H9 (cell line): ENCODE results near the gene CLIC6. TPM values are rescaled to one million over a fixed set of nuclear protein-coding genes. Genes with fewer than 3 reads are reported as not detected.

Experiments used
- DNase-seq: peaks from one replicate; pipeline ENCODE4 v3.0.0-alpha.2; 2017
- H2AFZ ChIP-seq: one replicate; pipeline ENCODE4 v1.6.1; 2013; ENCODE audit warnings: mild to moderate bottlenecking, low read length, control low read depth, moderate library complexity
- H2AK5ac ChIP-seq: 2 replicates; pipeline ENCODE4 v1.6.1; 2013; ENCODE audit warnings: low read length, control low read depth, mixed read lengths; ENCODE audit not compliant: insufficient read length
- H2BK120ac ChIP-seq: one replicate; pipeline ENCODE4 v1.6.1; 2013; ENCODE audit warnings: low read depth, mild to moderate bottlenecking, low read length, control low read depth, inconsistent platforms; ENCODE audit not compliant: poor library complexity, severe bottlenecking
- H2BK12ac ChIP-seq: 2 replicates; pipeline ENCODE4 v1.6.1; 2013; ENCODE audit warnings: low read length, control low read depth, mixed read lengths, low read depth; ENCODE audit not compliant: insufficient read length
- H2BK15ac ChIP-seq: 2 replicates; pipeline ENCODE4 v1.6.1; 2013; ENCODE audit warnings: low read depth, low read length, control low read depth
- H2BK20ac ChIP-seq: one replicate; pipeline ENCODE4 v1.6.1; 2013; ENCODE audit warnings: low read depth, mild to moderate bottlenecking, low read length, control low read depth, inconsistent platforms; ENCODE audit not compliant: poor library complexity, severe bottlenecking
- H2BK5ac ChIP-seq: 2 replicates; pipeline ENCODE4 v1.6.1; 2013; ENCODE audit warnings: low read length, control low read depth, mixed read lengths; ENCODE audit not compliant: insufficient read length
- H3K14ac ChIP-seq: 2 replicates; pipeline ENCODE4 v1.6.1; 2013; ENCODE audit warnings: low read length, control low read depth; ENCODE audit not compliant: insufficient read depth
- H3K18ac ChIP-seq: 2 replicates; pipeline ENCODE4 v1.6.1; 2013; ENCODE audit warnings: low read depth, mild to moderate bottlenecking, mixed read lengths, low read length, control low read depth; ENCODE audit not compliant: insufficient read length
- H3K23ac ChIP-seq: 2 replicates; pipeline ENCODE4 v1.6.1; 2013; ENCODE audit warnings: low read length, control low read depth, mixed read lengths, low read depth; ENCODE audit not compliant: insufficient read length
- H3K23me2 ChIP-seq: 2 replicates; pipeline ENCODE4 v1.6.1; 2013; ENCODE audit warnings: low read depth, mild to moderate bottlenecking, mixed read lengths, low read length, control low read depth; ENCODE audit not compliant: insufficient read length, poor library complexity, severe bottlenecking
- H3K27ac ChIP-seq: 2 replicates; pipeline ENCODE4 v1.5.1; 2013; ENCODE audit warnings: low read length, control low read depth, mixed read lengths, low read depth; ENCODE audit not compliant: insufficient read length
- H3K27me3 ChIP-seq: 2 replicates; pipeline ENCODE4 v1.6.1; 2013; ENCODE audit warnings: low read length, control low read depth, inconsistent platforms; ENCODE audit not compliant: insufficient read depth
- H3K4ac ChIP-seq: 2 replicates; pipeline ENCODE4 v1.6.1; 2013; ENCODE audit warnings: low read depth, mild to moderate bottlenecking, control low read depth, inconsistent platforms, low read length, moderate library complexity
- H3K4me1 ChIP-seq: 2 replicates; pipeline ENCODE4 v1.6.1; 2013; ENCODE audit warnings: low read length, control low read depth, inconsistent platforms; ENCODE audit not compliant: insufficient read depth
- H3K4me2 ChIP-seq: 2 replicates; pipeline ENCODE4 v1.6.1; 2013; ENCODE audit warnings: low read length, control low read depth, mixed read lengths; ENCODE audit not compliant: insufficient read length, insufficient read depth
- H3K56ac ChIP-seq: 2 replicates; pipeline ENCODE4 v1.6.1; 2013; ENCODE audit warnings: low read depth, mild to moderate bottlenecking, mixed read lengths, low read length, control low read depth; ENCODE audit not compliant: insufficient read length
- H3K79me1 ChIP-seq: 2 replicates; pipeline ENCODE4 v1.6.1; 2013; ENCODE audit warnings: low read depth, mild to moderate bottlenecking, moderate library complexity, low read length, control low read depth, inconsistent platforms; ENCODE audit not compliant: insufficient read depth, poor library complexity, severe bottlenecking
- H3K79me2 ChIP-seq: 2 replicates; pipeline ENCODE4 v1.6.1; 2013; ENCODE audit warnings: low read length, control low read depth, inconsistent platforms; ENCODE audit not compliant: insufficient read depth
- H3K9ac ChIP-seq: 2 replicates; pipeline ENCODE4 v1.6.1; 2013; ENCODE audit warnings: low read length, control low read depth, mixed read lengths; ENCODE audit not compliant: insufficient read length; ENCODE audit errors: extremely low read depth
- H3K9me3 ChIP-seq: one replicate; pipeline ENCODE4 v1.6.1; 2013; ENCODE audit warnings: low read depth, low read length, inconsistent platforms; ENCODE audit not compliant: control insufficient read depth
- H3T11ph ChIP-seq: one replicate; pipeline ENCODE4 v1.6.1; 2013; ENCODE audit warnings: mild to moderate bottlenecking, low read length, control low read depth, inconsistent platforms
- H4K20me1 ChIP-seq: one replicate; pipeline ENCODE4 v1.6.1; 2013; ENCODE audit not compliant: control insufficient read depth, insufficient read length, insufficient read depth
- H4K5ac ChIP-seq: 2 replicates; pipeline ENCODE4 v1.6.1; 2013; ENCODE audit warnings: low read depth, mild to moderate bottlenecking, mixed read lengths, low read length, control low read depth; ENCODE audit not compliant: insufficient read length
- H4K8ac ChIP-seq: replicated peaks from 2 replicates; pipeline ENCODE4 v1.6.1; 2013; ENCODE audit warnings: low read length, control low read depth, mixed read lengths, low read depth; ENCODE audit not compliant: insufficient read length
- H4K91ac ChIP-seq: 2 replicates; pipeline ENCODE4 v1.6.1; 2013; ENCODE audit warnings: low read depth, mild to moderate bottlenecking, moderate library complexity, mixed read lengths, low read length, control low read depth; ENCODE audit not compliant: insufficient read length
- H3K27ac Mint-ChIP-seq, 3 experiments: 2 replicates in 2 of 3; 3 replicates in 1 of 3; pipeline ENCODE4 v1.8.0; 2020 to 2021; ENCODE audit warnings: mixed read lengths in 3 of 3, mild to moderate bottlenecking in 1 of 3, moderate library complexity in 1 of 3
- H3K27me3 Mint-ChIP-seq: 2 replicates; pipeline ENCODE4 v1.8.0; 2021; ENCODE audit warnings: low read depth, mild to moderate bottlenecking, moderate library complexity, mixed read lengths
- H3K36me3 Mint-ChIP-seq, 3 experiments: 2 replicates in 2 of 3; 3 replicates in 1 of 3; pipeline ENCODE4 v1.8.0; 2020 to 2021; ENCODE audit warnings: low read depth in 3 of 3, mixed read lengths in 3 of 3; ENCODE audit not compliant: insufficient read depth in 1 of 3
- H3K4me1 Mint-ChIP-seq, 2 experiments: 2 replicates each; pipeline ENCODE4 v1.8.0; 2020; ENCODE audit warnings: mixed read lengths in 2 of 2
- H3K4me3 Mint-ChIP-seq, 2 experiments: 2 replicates in 1 of 2; 3 replicates in 1 of 2; pipeline ENCODE4 v1.8.0; 2020 to 2021; ENCODE audit warnings: mild to moderate bottlenecking in 2 of 2, mixed read lengths in 2 of 2, moderate library complexity in 1 of 2
- H3K9me3 Mint-ChIP-seq, 2 experiments: 2 replicates in 1 of 2; 3 replicates in 1 of 2; pipeline ENCODE4 v1.8.0; 2020; ENCODE audit warnings: mild to moderate bottlenecking in 2 of 2, mixed read lengths in 2 of 2, moderate library complexity in 1 of 2
- WGBS: extraction: QIAGEN DNeasy Blood & Tissue Kit; methylation state at CpG from one replicate; pipeline ENCODE4 v1.1.7; 2013; ENCODE audit warnings: missing lambda C conversion rate, low lambda C conversion rate, mixed read lengths; ENCODE audit not compliant: insufficient read length; ENCODE audit errors: extremely low coverage; 5-methylcytosine and 5-hydroxymethylcytosine counted together
- total RNA-seq: library from RNA; stranded (reverse); gene quantifications from 2 replicates; pipeline ENCODE4 v1.2.1, GENCODE V29; 2021
- TF ChIP-seq, protein P1 (sequence below): fragments of 200-600 bp; sonication (generic); conservative IDR thresholded peaks from 3 replicates; pipeline ENCODE4 v1.8.0; 2021; ENCODE audit warnings: antibody characterized with exemption, mild to moderate bottlenecking

CLIC6 gene
- total RNA-seq, 1 experiment from 2014 or later, result 1.3 TPM

DNA sequence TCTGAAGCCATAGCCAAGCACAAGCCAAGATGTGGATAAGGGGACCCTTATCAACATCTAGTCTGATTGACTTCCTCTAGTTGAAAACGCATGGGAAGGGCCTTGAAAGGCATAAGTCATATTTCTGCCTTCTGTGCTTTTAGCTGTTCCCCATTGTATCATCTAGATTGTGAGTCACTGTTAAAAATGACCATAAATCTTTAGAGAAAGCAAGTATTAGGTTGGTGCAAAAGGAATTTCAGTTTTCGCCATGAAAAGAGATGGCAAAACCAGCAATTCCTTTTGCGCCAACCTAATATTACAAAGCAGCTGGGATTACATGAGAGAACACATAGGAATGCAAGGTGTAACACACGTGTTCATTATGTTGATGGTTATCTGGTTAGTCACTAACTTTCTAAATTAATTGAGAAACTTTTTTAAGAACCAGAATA lies 63.6 kb downstream of the CLIC6 start:
- no peak overlapping the region for H3T11ph ChIP-seq
- H4K91ac ChIP-seq, result no peak overlapping the region
- H2BK15ac ChIP-seq, result no peak overlapping the region
- H3K27ac Mint-ChIP-seq, result no peak overlapping the region
- no peak overlapping the region for H2AFZ ChIP-seq
- no peaks in the 10 kb centered on the region for H3K27me3 ChIP-seq
- no peak overlapping the region for H2BK20ac ChIP-seq
- H3K36me3 Mint-ChIP-seq, result no peaks in the 10 kb centered on the region
- no peak overlapping the region for H3K56ac ChIP-seq
- H3K23ac ChIP-seq, result no peak overlapping the region
- no peak overlapping the region for H3K14ac ChIP-seq
- peaks cover 4% of the 10 kb centered on the region for H3K27me3 Mint-ChIP-seq
- no peak overlapping the region for H3K9ac ChIP-seq
- no peaks in the 10 kb centered on the region for H4K20me1 ChIP-seq
- no peaks in the 10 kb centered on the region for H3K9me3 ChIP-seq
- H3K4me1 ChIP-seq, result no peaks in the 10 kb centered on the region
- H3K79me1 ChIP-seq, result no peaks in the 10 kb centered on the region
- H2BK12ac ChIP-seq, result no peak overlapping the region
- no peak overlapping the region for H2AK5ac ChIP-seq
- no peak overlapping the region for H3K18ac ChIP-seq
- no peak for DNase-seq
- peaks cover 0 to 3% of the 10 kb centered on the region in 2 experiments; a peak in 2 of 5 replicates for H3K9me3 Mint-ChIP-seq
- no peak overlapping the region for H4K8ac ChIP-seq
- H3K27ac ChIP-seq, result no peak overlapping the region
- no peak overlapping the region for H2BK120ac ChIP-seq
- no peaks in the 10 kb centered on the region for H3K79me2 ChIP-seq
- H3K4me3 Mint-ChIP-seq, result no peak overlapping the region
- H3K23me2 ChIP-seq, result no peaks in the 10 kb centered on the region
- no peak overlapping the region for H2BK5ac ChIP-seq
- no peak overlapping the region for H4K5ac ChIP-seq
- H3K4ac ChIP-seq, result no peak overlapping the region
- H3K4me2 ChIP-seq, result no peak overlapping the region
- WGBS, result no CpG with 5 or more reads among the region's 4 CpGs
- H3K4me1 Mint-ChIP-seq, result peaks cover 6 to 7% of the 10 kb centered on the region in 2 experiments
- TF ChIP-seq, protein P1, sequence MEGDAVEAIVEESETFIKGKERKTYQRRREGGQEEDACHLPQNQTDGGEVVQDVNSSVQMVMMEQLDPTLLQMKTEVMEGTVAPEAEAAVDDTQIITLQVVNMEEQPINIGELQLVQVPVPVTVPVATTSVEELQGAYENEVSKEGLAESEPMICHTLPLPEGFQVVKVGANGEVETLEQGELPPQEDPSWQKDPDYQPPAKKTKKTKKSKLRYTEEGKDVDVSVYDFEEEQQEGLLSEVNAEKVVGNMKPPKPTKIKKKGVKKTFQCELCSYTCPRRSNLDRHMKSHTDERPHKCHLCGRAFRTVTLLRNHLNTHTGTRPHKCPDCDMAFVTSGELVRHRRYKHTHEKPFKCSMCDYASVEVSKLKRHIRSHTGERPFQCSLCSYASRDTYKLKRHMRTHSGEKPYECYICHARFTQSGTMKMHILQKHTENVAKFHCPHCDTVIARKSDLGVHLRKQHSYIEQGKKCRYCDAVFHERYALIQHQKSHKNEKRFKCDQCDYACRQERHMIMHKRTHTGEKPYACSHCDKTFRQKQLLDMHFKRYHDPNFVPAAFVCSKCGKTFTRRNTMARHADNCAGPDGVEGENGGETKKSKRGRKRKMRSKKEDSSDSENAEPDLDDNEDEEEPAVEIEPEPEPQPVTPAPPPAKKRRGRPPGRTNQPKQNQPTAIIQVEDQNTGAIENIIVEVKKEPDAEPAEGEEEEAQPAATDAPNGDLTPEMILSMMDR, result no peak
